CD4-positive, alpha-beta T cell (primary cell): Measurements from ENCODE around the gene ZNF281. TPM values are rescaled to one million over a fixed set of nuclear protein-coding genes. Genes with fewer than 3 reads are reported as not detected.

Source experiments
- ATAC-seq: fragments of 200-7000 bp; cut with Tn5 transposase; one replicate; pipeline ENCODE4 v1.10.0; 2022; ENCODE audit warnings: mild to moderate bottlenecking; ENCODE audit not compliant: poor library complexity
- CTCF ChIA-PET: fragments of 350-600 bp; sonication (Branson Sonifier 250); formaldehyde crosslinking; loops from one replicate; lab custom pipeline; 2021; ENCODE audit warnings: antibody characterized with exemption, inconsistent platforms; lab: Charles Lee
- POLR2A ChIA-PET: fragments of 350-600 bp; sonication (Branson Sonifier 250); formaldehyde crosslinking; loops from one replicate; lab custom pipeline; 2021; ENCODE audit warnings: antibody characterized with exemption, inconsistent platforms; lab: Charles Lee
- DNase-seq, 14 experiments: peaks; one replicate each; pipeline ENCODE4 v3.0.0-alpha.2; 2013 to 2020; ENCODE audit warnings: mixed read lengths in 2 of 14
- H3K27ac ChIP-seq, 2 donors: one replicate each; pipeline versions ENCODE4 v1.5.1 to v1.7.0; 2013; ENCODE audit warnings: low read length in 2 of 2, low read depth in 1 of 2, mild to moderate bottlenecking in 1 of 2
- H3K27me3 ChIP-seq, 2 experiments: 1 replicate in 1 of 2; 2 replicates in 1 of 2; pipeline versions ENCODE4 v1.6.1 to v1.7.0; 2013; ENCODE audit warnings: low read length in 2 of 2, control low read depth in 1 of 2, mild to moderate bottlenecking in 1 of 2, moderate library complexity in 1 of 2; ENCODE audit not compliant: insufficient read depth in 2 of 2, control insufficient read depth in 1 of 2
- H3K36me3 ChIP-seq: one replicate; pipeline ENCODE4 v1.6.1; 2013; ENCODE audit warnings: low read length, control low read depth; ENCODE audit not compliant: insufficient read depth
- H3K4me1 ChIP-seq: one replicate; pipeline ENCODE4 v1.6.1; 2013; ENCODE audit warnings: low read length, control low read depth; ENCODE audit not compliant: insufficient read depth
- H3K4me3 ChIP-seq: one replicate; pipeline ENCODE4 v1.5.1; 2013; ENCODE audit warnings: mild to moderate bottlenecking, low read length, moderate library complexity
- H3K9me3 ChIP-seq, 2 experiments: 1 replicate in 1 of 2; 2 replicates in 1 of 2; pipeline versions ENCODE4 v1.6.1 to v1.7.0; 2013; ENCODE audit warnings: low read length in 2 of 2, mild to moderate bottlenecking in 2 of 2, control low read depth in 1 of 2, moderate library complexity in 1 of 2; ENCODE audit not compliant: control insufficient read depth in 1 of 2, insufficient read depth in 1 of 2
- H3K27ac Mint-ChIP-seq: one replicate; pipeline ENCODE4 v1.8.0; 2020; ENCODE audit warnings: mixed read lengths
- H3K27me3 Mint-ChIP-seq: one replicate; pipeline ENCODE4 v1.8.0; 2021; ENCODE audit warnings: mixed read lengths
- H3K36me3 Mint-ChIP-seq: one replicate; pipeline ENCODE4 v1.8.0; 2021; ENCODE audit warnings: low read depth, mixed read lengths
- H3K4me1 Mint-ChIP-seq: one replicate; pipeline ENCODE4 v1.8.0; 2021; ENCODE audit warnings: low read depth, mixed read lengths
- H3K4me3 Mint-ChIP-seq: one replicate; pipeline ENCODE4 v1.8.0; 2020; ENCODE audit warnings: mild to moderate bottlenecking, mixed read lengths
- H3K9me3 Mint-ChIP-seq: one replicate; pipeline ENCODE4 v1.8.0; 2020; ENCODE audit warnings: mixed read lengths
- intact Hi-C, 2 experiments: fragments of 100-400 bp; cut with DNase I in 1 of 2; cut with micrococcal nuclease in 1 of 2; formaldehyde crosslinking; loops; one replicate each; pipeline versions ENCODE4 v1.15.1 to v1.9.0; 2023 to 2025; cut with DNase I, micrococcal nuclease
- total RNA-seq, 174 experiments: library from RNA in 2 of 174; stranded (reverse) in 2 of 174; gene quantifications; one replicate each; pipeline ENCODE4 v1.2.3 and lab custom pipeline; 2021 to 2026
- TF ChIP-seq, protein P1 (sequence below): fragments of 200-600 bp; IDR thresholded peaks from one replicate; pipeline ENCODE4 v1.8.0; 2022; ENCODE audit warnings: antibody characterized with exemption, mild to moderate bottlenecking

Gene ZNF281
- total RNA-seq, 2 experiments from 2014 or later: 27.6 to 29.3 TPM

DNA sequence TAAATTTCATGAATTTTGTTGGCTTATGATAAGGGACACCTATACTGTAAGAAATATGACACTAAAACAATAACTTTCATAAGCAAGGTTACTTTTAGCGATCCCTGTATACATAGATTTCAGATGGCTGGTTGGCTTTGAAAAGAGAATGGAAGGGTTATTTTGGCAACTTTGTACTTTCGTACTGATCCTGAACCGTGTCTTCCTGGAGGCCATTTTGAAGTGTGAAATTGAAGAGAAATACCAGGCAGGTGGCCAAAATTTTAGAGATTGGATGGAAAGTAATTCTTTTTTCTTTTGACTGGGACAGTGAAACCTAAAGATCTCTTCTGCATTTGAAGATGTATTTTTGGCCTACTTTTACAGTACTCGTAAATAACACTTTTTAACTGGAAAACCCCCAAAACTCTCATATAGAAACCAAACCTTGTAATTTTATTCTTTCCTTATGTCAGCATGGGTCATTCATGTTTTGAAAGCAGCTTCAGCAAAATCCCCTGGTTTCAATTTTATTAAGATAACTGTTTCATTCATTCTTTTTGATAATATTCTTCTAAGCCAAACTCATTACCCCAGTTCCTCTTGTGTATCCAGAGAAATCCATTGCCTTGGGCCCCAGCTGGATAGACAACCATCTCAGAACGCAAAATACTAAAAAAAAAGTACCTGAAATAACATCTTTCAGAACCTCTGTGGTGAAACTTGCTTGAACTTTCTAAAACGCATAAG lies 38.4 kb upstream of the ZNF281 start:
- intact Hi-C loops: no loop called here
- Mint-ChIP-seq H3K4me3 (no peak overlapping the region), H3K4me1 (no peaks in the 10 kb centered on the region), H3K27me3 (no peaks in the 10 kb centered on the region), H3K36me3 (no peaks in the 10 kb centered on the region), H3K27ac (no peak overlapping the region), H3K9me3 (no peaks in the 10 kb centered on the region)
- Histone ChIP-seq H3K4me1 (no peaks in the 10 kb centered on the region), H3K9me3 (no peaks in the 10 kb centered on the region), H3K4me3 (no peak overlapping the region), H3K36me3 (no peaks in the 10 kb centered on the region), H3K27ac (no peak overlapping the region), H3K27me3 (no peaks in the 10 kb centered on the region)
- ATAC-seq (no peak), DNase-seq (no peak)
- POLR2A ChIA-PET: no interaction called here
- CTCF ChIA-PET: no interaction called here
- TF ChIP-seq, protein P1, sequence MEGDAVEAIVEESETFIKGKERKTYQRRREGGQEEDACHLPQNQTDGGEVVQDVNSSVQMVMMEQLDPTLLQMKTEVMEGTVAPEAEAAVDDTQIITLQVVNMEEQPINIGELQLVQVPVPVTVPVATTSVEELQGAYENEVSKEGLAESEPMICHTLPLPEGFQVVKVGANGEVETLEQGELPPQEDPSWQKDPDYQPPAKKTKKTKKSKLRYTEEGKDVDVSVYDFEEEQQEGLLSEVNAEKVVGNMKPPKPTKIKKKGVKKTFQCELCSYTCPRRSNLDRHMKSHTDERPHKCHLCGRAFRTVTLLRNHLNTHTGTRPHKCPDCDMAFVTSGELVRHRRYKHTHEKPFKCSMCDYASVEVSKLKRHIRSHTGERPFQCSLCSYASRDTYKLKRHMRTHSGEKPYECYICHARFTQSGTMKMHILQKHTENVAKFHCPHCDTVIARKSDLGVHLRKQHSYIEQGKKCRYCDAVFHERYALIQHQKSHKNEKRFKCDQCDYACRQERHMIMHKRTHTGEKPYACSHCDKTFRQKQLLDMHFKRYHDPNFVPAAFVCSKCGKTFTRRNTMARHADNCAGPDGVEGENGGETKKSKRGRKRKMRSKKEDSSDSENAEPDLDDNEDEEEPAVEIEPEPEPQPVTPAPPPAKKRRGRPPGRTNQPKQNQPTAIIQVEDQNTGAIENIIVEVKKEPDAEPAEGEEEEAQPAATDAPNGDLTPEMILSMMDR: no peak

DNA sequence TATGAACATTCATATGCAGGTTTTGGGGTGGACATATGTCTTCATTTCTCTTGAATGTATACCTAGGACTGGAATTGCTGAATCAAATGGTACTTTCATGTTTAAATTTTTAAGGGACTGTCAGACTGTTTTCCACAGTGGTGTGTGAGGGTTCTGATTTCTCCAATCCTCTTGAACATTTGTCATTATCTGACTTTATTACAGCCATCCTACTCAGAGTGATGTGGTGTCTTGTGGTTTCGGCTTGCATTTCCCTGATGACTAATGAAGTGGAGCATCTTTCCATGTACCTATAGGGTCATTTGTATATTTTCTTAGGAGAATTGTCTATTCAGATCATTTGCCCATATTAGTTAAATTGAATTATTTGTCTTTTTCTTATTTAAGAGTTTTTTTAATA lies 35.4 kb upstream of the ZNF281 start:
- no peaks in the 10 kb centered on the region for H3K9me3 Mint-ChIP-seq
- no peak overlapping the region for H3K27ac Mint-ChIP-seq
- no peaks in the 10 kb centered on the region for H3K27me3 Mint-ChIP-seq
- H3K9me3 ChIP-seq: no peaks in the 10 kb centered on the region
- POLR2A ChIA-PET: no interaction called here
- H3K27ac ChIP-seq: no peak overlapping the region
- H3K36me3 Mint-ChIP-seq: no peaks in the 10 kb centered on the region
- CTCF ChIA-PET: no interaction called here
- DNase-seq (no peak), ATAC-seq (no peak)
- no peak overlapping the region for H3K4me3 Mint-ChIP-seq
- no peaks in the 10 kb centered on the region for H3K36me3 ChIP-seq
- H3K4me1 ChIP-seq: no peaks in the 10 kb centered on the region
- no peak overlapping the region for H3K4me3 ChIP-seq
- H3K4me1 Mint-ChIP-seq: no peaks in the 10 kb centered on the region
- H3K27me3 ChIP-seq: no peaks in the 10 kb centered on the region
- intact Hi-C loops: no loop called here
- TF ChIP-seq, protein P1: no peak

DNA sequence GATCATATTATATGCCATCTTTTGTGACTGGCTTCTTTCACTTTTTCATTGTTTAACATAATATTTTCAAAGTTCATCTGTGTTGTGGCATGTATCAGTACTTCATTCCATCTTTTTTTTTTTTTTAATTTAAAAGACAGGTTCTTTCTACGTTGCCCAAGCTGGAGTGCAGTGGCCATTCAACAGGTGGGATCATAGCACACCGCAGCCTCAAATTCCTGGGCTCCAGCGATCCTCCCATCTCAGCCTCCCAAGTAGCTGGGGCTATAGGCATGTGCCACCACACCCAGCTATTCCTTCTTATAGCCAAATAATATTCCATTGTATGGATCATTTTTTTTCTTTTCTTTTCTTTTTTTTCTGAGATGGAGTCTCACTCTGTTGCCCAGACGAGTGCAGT lies 34.6 kb upstream of the ZNF281 start:
- Histone ChIP-seq H3K4me3 (no peak overlapping the region), H3K27me3 (no peaks in the 10 kb centered on the region), H3K27ac (no peak overlapping the region), H3K36me3 (no peaks in the 10 kb centered on the region), H3K4me1 (no peaks in the 10 kb centered on the region), H3K9me3 (no peaks in the 10 kb centered on the region)
- H3K4me3 Mint-ChIP-seq: no peak overlapping the region
- ATAC-seq (no peak), DNase-seq (no peak)
- H3K27me3 Mint-ChIP-seq: no peaks in the 10 kb centered on the region
- ChIA-PET POLR2A (no interaction called here), CTCF (no interaction called here)
- TF ChIP-seq, protein P1: no peak
- no peaks in the 10 kb centered on the region for H3K36me3 Mint-ChIP-seq
- no peaks in the 10 kb centered on the region for H3K9me3 Mint-ChIP-seq
- no peak overlapping the region for H3K27ac Mint-ChIP-seq
- H3K4me1 Mint-ChIP-seq: no peaks in the 10 kb centered on the region
- intact Hi-C loops: no loop called here
